ENCODE measurements around the gene JPH3.
"Not testable (repeated sequence)": the region's sequence is repeated elsewhere in the genome, so short reads cannot be mapped to it uniquely, and the experiment has no call there.

JPH3 gene

DNA sequence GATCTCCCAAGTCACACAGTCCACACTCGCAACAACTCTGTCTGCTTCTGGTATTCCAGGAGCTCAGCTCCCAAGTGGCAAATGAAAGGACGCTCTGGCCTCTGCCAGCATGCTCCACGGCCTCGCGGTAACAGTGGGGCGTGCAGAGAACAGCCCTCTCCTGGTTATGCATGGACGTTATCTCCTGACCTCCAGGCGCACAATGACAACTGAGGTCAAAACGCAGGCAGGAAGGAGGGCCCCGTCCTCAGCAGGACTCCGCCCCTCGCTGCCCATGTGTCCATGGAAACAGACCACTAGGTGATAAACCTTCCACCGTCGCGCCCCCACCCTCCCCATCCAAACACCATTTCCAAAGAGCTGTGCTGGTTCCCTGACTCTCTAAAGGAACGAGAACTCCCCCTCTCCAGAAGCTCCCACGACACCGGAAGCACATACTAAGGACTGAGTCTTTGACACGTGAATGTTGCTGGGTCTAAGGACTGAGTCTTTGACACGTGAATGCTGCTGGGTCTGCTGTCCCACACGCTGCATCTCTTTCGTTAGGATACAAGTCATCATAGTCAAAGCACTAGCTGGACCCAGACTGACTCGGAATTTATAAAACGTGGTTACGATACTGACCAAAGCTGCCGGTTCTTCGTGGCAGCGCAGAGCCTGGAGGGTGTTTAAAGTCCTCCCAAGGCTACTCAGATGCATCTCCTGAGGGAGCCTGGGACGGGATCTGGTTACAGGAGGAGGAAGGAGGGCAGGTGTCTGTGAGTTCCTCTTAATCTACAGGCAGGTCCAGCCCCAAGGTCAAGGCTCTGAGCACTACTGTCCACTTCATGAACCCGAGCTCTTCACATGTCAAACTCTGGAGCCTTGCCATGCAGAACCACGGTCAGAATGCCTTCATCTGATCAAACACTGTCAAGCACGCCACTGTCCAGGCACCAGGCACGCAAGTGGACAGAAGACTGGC is 119.6 kb downstream of the JPH3 start:
- TF ChIP-seq GATA1 (IDR thresholded peaks at IDR 0.05; ENCODE audit: low read depth, low read length) (no peak), POLR2A (IDR thresholded peaks at IDR 0.05; ENCODE audit: low read length) (no peak)
- peak; percentile 66 to 84 for DNase-seq

DNA sequence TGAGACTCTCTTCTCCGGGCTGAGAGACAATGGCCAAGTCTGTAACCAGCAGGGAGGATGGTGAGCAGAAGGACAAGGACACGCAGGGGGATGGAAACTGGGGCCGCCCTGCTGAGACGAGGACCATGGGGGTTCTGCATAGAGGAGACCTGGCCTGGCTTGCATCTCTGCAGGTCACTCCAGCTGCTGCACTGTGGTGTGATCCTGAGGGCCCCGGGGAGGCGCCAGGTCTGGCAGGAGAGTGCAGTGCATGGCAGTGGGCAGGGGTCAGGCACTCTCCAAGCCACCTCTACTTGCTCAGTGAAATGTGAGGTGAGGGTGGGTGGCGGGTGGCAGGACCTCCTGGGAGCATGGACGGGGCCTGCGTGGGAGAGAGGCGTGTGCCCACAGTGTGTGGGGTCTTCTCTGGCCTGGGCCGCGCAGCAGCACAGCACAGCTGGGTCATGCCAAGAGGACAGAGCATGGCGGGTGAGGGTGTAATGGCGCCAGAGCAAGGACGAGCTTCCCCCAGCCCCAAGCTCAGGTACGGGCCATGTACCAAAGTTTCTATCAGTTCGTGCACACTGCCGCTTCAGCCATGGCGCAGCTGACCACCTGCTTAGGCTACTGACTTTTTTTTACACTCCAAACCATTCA is 120.4 kb downstream of the JPH3 start:
- no peak for TF ChIP-seq GATA1 (IDR thresholded peaks at IDR 0.05; ENCODE audit: low read depth, low read length)

DNA sequence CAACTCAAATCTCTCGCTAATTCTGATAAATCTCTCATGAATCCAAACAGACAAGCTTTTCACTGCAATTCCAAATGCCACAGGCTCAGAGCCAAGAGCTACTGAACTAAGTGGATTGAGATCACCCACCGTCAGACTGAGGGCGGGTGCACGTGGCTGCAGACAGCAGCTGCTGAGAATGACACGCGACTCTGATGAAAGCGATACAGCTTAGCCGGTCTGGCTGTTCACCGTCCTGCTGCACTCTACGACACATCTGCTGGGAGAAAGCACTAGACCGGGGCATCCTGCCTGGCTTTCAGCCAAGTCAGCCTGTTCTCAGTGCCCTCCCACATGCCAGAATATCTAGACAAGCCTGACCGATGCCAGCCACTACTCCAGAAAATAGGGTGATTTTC is 120.9 kb downstream of the JPH3 start:
- DNase-seq = peak; percentile 11 to 26
- no peak for TF ChIP-seq GATA1 (IDR thresholded peaks at IDR 0.05; ENCODE audit: low read depth, low read length)
- TF ChIP-seq POLR2A (IDR thresholded peaks at IDR 0.05; ENCODE audit: low read length) = no peak

More for the DNA sequence above, 120.4 kb downstream of the JPH3 start:
- no peak for DNase-seq

DNA sequence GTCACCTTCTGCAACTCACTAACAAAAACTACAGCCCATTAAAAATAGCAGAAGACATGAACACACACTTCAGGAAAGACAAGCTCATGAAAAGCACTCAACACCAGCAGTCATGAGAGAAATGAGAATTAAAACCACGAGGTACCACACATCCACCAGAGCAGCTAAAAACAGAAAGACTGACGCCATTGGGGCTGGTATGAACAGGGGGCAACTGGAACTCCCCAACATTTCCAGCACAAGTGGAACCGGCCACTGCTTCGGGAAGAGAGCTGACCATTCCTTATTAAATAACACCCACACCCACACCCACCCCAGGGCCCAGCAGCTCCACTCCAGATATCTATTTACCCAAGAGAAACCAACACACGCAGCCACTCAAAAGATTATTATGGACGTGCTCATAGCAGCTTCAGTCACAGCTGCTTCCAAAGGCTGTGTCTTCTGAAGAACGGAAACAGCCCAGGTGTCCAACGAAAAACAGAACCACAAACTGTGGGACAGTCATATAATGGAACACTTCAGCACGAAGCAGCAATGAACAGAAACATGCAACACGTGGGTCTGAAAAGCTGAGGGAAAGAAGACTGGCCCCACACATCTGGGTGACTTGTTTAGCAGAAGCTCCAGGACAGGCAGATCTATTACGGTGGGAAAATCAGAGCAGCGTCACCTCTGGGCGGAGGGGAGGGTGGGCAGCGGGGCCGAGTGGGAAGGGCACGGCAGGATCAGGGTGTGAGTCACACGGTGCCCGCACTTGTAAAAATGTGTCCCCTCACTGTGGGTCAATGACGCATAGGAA is 122.4 kb downstream of the JPH3 start:
- no peak for DNase-seq
- TF ChIP-seq GATA1 (IDR thresholded peaks at IDR 0.05; ENCODE audit: low read depth, low read length) (no peak), POLR2A (IDR thresholded peaks at IDR 0.05; ENCODE audit: low read length) (no peak)

DNA sequence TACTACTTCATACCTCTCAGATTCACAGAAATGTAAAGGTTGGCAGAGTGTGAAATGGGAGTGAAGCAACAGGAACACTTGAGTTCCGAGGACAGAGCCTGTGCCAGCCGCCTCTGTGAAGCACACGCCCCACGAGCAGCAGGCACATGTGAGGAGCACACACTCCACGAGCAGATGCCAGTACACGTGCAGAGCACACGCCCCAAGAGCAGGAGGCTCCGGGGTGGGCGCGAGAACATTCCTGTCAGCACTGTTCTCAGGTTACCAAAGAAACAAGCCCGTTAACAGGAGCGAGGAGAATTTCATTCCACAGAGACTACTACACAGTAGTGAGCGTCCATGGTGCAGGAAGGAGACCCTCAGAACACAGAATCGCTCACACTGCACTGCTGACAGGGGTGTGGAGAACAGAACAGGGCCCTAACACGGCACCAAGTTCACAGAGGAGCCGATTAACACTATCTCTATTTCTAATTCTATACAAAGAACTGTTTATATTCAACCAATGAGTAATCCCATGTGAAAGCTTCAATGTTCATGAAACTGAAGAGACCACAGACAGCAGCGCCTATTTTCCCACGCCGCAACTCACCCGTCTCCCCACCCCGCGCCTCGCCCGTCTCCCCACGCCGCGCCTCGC is 123.4 kb downstream of the JPH3 start:
- no peak for DNase-seq
- TF ChIP-seq GATA1 (IDR thresholded peaks at IDR 0.05; ENCODE audit: low read depth, low read length) = no peak
- TF ChIP-seq POLR2A (IDR thresholded peaks at IDR 0.05; ENCODE audit: low read length) = no peak

- not testable (repeated sequence) for DNase-seq
Measured at GRCh38 chr16:87726577-87726976, 124.3 kb downstream of the JPH3 start.

GRCh38 chr16:87727346-87727745 is 125.0 kb downstream of the JPH3 start:
- TF ChIP-seq POLR2A (IDR thresholded peaks at IDR 0.05; ENCODE audit: low read length) (no peak), GATA1 (IDR thresholded peaks at IDR 0.05; ENCODE audit: low read depth, low read length) (no peak)
- DNase-seq = no peak

DNA sequence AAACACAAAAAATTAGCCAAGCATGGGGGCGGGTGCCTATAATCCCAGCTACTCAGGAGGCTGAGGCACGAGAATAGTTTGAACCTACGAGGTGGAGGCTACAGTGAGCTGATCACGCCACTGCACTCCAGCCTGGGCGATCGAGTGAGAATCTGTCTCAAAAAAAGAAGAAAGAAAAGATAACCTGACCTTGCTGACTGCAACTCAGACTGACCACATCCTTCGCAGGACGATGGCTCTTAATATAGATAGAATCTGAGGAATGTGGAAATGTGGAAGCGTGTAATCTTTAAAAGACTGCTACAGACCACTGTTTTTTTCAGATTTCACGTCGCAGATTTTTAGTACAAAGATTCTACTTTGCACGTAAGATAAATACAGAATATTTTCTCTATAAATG is 125.7 kb downstream of the JPH3 start:
- no peak for TF ChIP-seq POLR2A (IDR thresholded peaks at IDR 0.05; ENCODE audit: low read length)
- no peak for TF ChIP-seq GATA1 (IDR thresholded peaks at IDR 0.05; ENCODE audit: low read depth, low read length)
- no peak for DNase-seq

DNA sequence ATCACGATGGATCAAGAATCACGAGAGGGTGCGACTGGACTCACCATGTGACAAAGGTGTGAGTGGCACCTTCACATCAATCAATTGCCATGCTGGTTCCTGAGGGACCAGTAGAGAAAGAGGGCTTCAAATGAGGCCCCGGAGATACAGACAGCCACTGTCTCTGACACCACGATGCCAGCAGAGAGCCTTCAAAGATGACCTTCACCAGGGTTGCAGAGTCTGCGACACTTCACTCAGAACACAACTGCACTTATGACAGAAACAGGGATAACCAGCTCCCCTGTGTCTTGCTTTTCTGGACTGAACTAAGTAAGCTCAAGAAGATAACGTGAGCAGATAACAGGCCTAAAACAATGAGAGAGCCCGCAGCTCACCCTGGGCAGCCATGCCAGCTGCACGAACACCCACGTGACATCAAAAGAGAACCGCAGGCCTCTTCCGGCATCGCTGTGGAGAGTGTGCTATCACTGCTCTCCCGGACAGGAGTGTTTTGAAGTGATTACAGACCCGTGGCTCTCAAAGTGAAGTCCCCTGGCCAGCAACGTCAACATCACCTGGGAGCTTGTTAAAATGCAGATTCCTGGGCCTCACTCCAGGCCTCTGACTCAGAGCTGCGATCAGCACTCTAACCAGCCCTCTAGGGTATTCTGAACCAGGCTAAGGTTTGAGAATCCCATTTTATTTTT is 127.1 kb downstream of the JPH3 start:
- TF ChIP-seq GATA1 (IDR thresholded peaks at IDR 0.05; ENCODE audit: low read depth, low read length) (no peak), POLR2A (IDR thresholded peaks at IDR 0.05; ENCODE audit: low read length) (no peak)
- no peak for DNase-seq

GRCh38 chr16:87731607-87732006 is 129.3 kb downstream of the JPH3 start:
- no peak for TF ChIP-seq GATA1 (IDR thresholded peaks at IDR 0.05; ENCODE audit: low read depth, low read length)
- no peak for TF ChIP-seq POLR2A (IDR thresholded peaks at IDR 0.05; ENCODE audit: low read length)
- no peak for DNase-seq

- DNase-seq = no peak
- TF ChIP-seq POLR2A (IDR thresholded peaks at IDR 0.05; ENCODE audit: low read length) (no peak), GATA1 (IDR thresholded peaks at IDR 0.05; ENCODE audit: low read depth, low read length) (no peak)
Measured at GRCh38 chr16:87733190-87733589, 130.9 kb downstream of the JPH3 start.

DNA sequence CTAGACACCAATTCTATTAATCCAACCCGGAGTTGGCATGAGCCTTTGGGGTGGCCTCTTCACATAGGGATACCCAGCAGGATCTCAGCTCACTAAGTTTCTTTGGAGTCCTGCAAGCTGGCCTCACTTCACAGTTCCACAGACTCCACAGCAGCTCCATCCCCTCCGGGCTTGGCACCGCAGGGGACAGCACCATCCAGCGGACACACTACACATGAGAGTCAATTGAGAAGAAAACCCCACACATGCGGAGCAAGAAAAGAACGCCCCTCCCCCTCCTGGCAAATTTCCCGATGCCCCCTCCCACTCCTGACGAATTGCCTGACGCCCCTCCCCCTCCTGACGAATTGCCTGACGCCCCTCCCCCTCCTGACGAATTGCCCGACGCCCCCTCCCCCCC is 132.3 kb downstream of the JPH3 start:
- no peak for TF ChIP-seq POLR2A (IDR thresholded peaks at IDR 0.05; ENCODE audit: low read length)
- no peak for TF ChIP-seq GATA1 (IDR thresholded peaks at IDR 0.05; ENCODE audit: low read depth, low read length)
- DNase-seq = no peak
